Liver (tissue), 9 donors: Measurements from ENCODE around the gene RGS17. TPM values are rescaled to one million over a fixed set of nuclear protein-coding genes. Genes with fewer than 3 reads are reported as not detected.
"Not testable (repeated sequence)": the region's sequence is repeated elsewhere in the genome, so short reads cannot be mapped to it uniquely, and the experiment has no call there.

ENCODE experiments used
- DNase-seq: peaks from one replicate; pipeline ENCODE4 v3.0.0-alpha.2; 2017; ENCODE audit warnings: low spot score
- H3K27ac ChIP-seq, 2 donors: one replicate each; pipeline ENCODE4 v1.7.0; 2013; ENCODE audit warnings: inconsistent platforms in 2 of 2, low read length in 2 of 2, control low read depth in 1 of 2, low read depth in 1 of 2, mild to moderate bottlenecking in 1 of 2
- H3K27me3 ChIP-seq, 4 donors: one replicate each; pipeline versions ENCODE4 v1.6.1 to v1.7.0; 2013; ENCODE audit warnings: low read length in 3 of 4, inconsistent platforms in 1 of 4, mild to moderate bottlenecking in 1 of 4, moderate library complexity in 1 of 4; ENCODE audit not compliant: control insufficient read depth in 4 of 4, insufficient read depth in 4 of 4
- H3K36me3 ChIP-seq, 4 donors: one replicate each; pipeline versions ENCODE4 v1.6.1 to v1.7.0; 2013; ENCODE audit warnings: low read length in 3 of 4, mild to moderate bottlenecking in 3 of 4, low read depth in 1 of 4, moderate library complexity in 1 of 4; ENCODE audit not compliant: control insufficient read depth in 4 of 4, insufficient read depth in 3 of 4
- H3K4me1 ChIP-seq, 4 donors: one replicate each; pipeline versions ENCODE4 v1.6.1 to v1.7.0; 2013; ENCODE audit warnings: low read length in 3 of 4, mild to moderate bottlenecking in 3 of 4, moderate library complexity in 1 of 4; ENCODE audit not compliant: control insufficient read depth in 4 of 4, insufficient read depth in 4 of 4
- H3K4me3 ChIP-seq, 3 donors: one replicate each; pipeline versions ENCODE4 v1.6.1 to v1.7.0; 2013; ENCODE audit warnings: low read length in 3 of 3, control low read depth in 1 of 3, low read depth in 1 of 3, mild to moderate bottlenecking in 1 of 3
- H3K9ac ChIP-seq, 2 donors: one replicate each; pipeline ENCODE4 v1.7.0; 2013; ENCODE audit warnings: low read length in 2 of 2, mild to moderate bottlenecking in 2 of 2, moderate library complexity in 2 of 2, control low read depth in 1 of 2, low read depth in 1 of 2
- H3K9me3 ChIP-seq, 4 donors: one replicate each; pipeline versions ENCODE4 v1.6.1 to v1.7.0; 2013; ENCODE audit warnings: low read length in 3 of 4; ENCODE audit not compliant: control insufficient read depth in 4 of 4
- ATF3 ChIP-seq: IDR thresholded peaks from 2 replicates; pipeline ENCODE4 v1.6.1; 2016; ENCODE audit warnings: antibody characterized with exemption
- CTCF ChIP-seq: fragments of 150-350 bp; IDR thresholded peaks from 2 replicates; pipeline ENCODE4 v1.5.1; 2017; ENCODE audit warnings: improper control_type of control experiment, low read depth, low read length; ENCODE audit not compliant: missing input control
- EGR1 ChIP-seq, 2 donors: IDR thresholded peaks; 2 replicates each; pipeline ENCODE4 v1.6.1; 2016 to 2018; ENCODE audit warnings: antibody characterized with exemption in 2 of 2, low read depth in 2 of 2
- FOXA1 ChIP-seq: IDR thresholded peaks from 2 replicates; pipeline ENCODE4 v1.6.1; 2016; ENCODE audit warnings: antibody characterized with exemption
- HNF4A ChIP-seq, 2 donors: conservative IDR thresholded peaks; 2 replicates each; pipeline ENCODE4 v1.6.1; 2016; ENCODE audit warnings: antibody characterized with exemption in 2 of 2, mild to moderate bottlenecking in 2 of 2
- JUND ChIP-seq, 2 donors: IDR thresholded peaks; 2 replicates each; pipeline ENCODE4 v1.6.1; 2016; ENCODE audit warnings: antibody characterized with exemption in 2 of 2
- MAX ChIP-seq: IDR thresholded peaks from 2 replicates; pipeline ENCODE4 v1.6.1; 2016; ENCODE audit warnings: antibody characterized with exemption
- NR2F2 ChIP-seq: IDR thresholded peaks from 2 replicates; pipeline ENCODE4 v1.6.1; 2016; ENCODE audit warnings: antibody characterized with exemption
- RAD21 ChIP-seq, 2 donors: IDR thresholded peaks; 2 replicates each; pipeline ENCODE4 v1.6.1; 2016; ENCODE audit warnings: antibody characterized with exemption in 2 of 2, mild to moderate bottlenecking in 2 of 2
- RXRA ChIP-seq, 2 donors: IDR thresholded peaks; 2 replicates each; pipeline ENCODE4 v1.6.1; 2017 to 2018; ENCODE audit warnings: antibody characterized with exemption in 2 of 2, mild to moderate bottlenecking in 1 of 2
- SP1 ChIP-seq: IDR thresholded peaks from 2 replicates; pipeline ENCODE4 v1.6.1; 2018; ENCODE audit warnings: antibody characterized with exemption, mild to moderate bottlenecking
- WGBS: extraction: QIAGEN DNeasy Blood & Tissue Kit; methylation state at CpG from one replicate; pipeline ENCODE4 v1.1.7; 2013; 5-methylcytosine and 5-hydroxymethylcytosine counted together
- polyA plus RNA-seq, 2 donors: library from polyadenylated mRNA; stranded (reverse) in 1 of 2; unstranded in 1 of 2; fragments of 200-250 nt in 1 of 2; fragments of >200 nt in 1 of 2; fragmentation: Nextera tagmentation in 1 of 2; extraction: Ambion mirVana in 1 of 2; gene quantifications; one replicate each; pipeline versions ENCODE4 v1.2.1 to v1.2.3, GENCODE V29; 2013 to 2015
- total RNA-seq, 2 donors: library from RNA; depleted of rRNA; stranded (reverse); fragments of >200 nt; gene quantifications; one replicate each; pipeline ENCODE4 v1.2.3, GENCODE V29; 2014
- TF ChIP-seq, protein P1 (sequence below): IDR thresholded peaks from 2 replicates; pipeline ENCODE4 v1.6.1; 2016; ENCODE audit warnings: antibody characterized with exemption, mild to moderate bottlenecking
- TF ChIP-seq, protein P2 (sequence below): IDR thresholded peaks from 2 replicates; pipeline ENCODE4 v1.6.1; 2016; ENCODE audit warnings: antibody characterized with exemption
- donor health status: healthy.
- donor health status: healthy.
- donor health status: healthy.
- donor health status: healthy.
- donor health status: healthy.

RGS17 gene
- total and polyA plus RNA-seq, 4 donors = under 0.01 to 0.09 (median 0.03) TPM

GRCh38 chr6:153135681-153136080, 4.6 kb upstream of the RGS17 start:
- Histone ChIP-seq H3K9me3 (no peaks in the 10 kb centered on the region), H3K36me3 (no peaks in the 10 kb centered on the region), H3K4me3 (no peak overlapping the region), H3K4me1 (peaks cover 2 to 5% (median 3%) of the 10 kb centered on the region in 4 donors), H3K27me3 (no peaks in the 10 kb centered on the region), H3K27ac (no peak overlapping the region), H3K9ac (no peak overlapping the region)
- no peak for DNase-seq
- TF ChIP-seq NR2F2 (no peak), MAX (no peak), JUND (IDR thresholded peaks at IDR 0.05) (no peak), RXRA (IDR thresholded peaks at IDR 0.05) (no peak), CTCF (no peak), HNF4A (conservative IDR thresholded peaks at IDR 0.05) (no peak), RAD21 (IDR thresholded peaks at IDR 0.05) (no peak), ATF3 (no peak), EGR1 (IDR thresholded peaks at IDR 0.05; ENCODE audit: low read depth in 2 of 2) (no peak), FOXA1 (no peak), SP1 (no peak)
- TF ChIP-seq, protein P1, sequence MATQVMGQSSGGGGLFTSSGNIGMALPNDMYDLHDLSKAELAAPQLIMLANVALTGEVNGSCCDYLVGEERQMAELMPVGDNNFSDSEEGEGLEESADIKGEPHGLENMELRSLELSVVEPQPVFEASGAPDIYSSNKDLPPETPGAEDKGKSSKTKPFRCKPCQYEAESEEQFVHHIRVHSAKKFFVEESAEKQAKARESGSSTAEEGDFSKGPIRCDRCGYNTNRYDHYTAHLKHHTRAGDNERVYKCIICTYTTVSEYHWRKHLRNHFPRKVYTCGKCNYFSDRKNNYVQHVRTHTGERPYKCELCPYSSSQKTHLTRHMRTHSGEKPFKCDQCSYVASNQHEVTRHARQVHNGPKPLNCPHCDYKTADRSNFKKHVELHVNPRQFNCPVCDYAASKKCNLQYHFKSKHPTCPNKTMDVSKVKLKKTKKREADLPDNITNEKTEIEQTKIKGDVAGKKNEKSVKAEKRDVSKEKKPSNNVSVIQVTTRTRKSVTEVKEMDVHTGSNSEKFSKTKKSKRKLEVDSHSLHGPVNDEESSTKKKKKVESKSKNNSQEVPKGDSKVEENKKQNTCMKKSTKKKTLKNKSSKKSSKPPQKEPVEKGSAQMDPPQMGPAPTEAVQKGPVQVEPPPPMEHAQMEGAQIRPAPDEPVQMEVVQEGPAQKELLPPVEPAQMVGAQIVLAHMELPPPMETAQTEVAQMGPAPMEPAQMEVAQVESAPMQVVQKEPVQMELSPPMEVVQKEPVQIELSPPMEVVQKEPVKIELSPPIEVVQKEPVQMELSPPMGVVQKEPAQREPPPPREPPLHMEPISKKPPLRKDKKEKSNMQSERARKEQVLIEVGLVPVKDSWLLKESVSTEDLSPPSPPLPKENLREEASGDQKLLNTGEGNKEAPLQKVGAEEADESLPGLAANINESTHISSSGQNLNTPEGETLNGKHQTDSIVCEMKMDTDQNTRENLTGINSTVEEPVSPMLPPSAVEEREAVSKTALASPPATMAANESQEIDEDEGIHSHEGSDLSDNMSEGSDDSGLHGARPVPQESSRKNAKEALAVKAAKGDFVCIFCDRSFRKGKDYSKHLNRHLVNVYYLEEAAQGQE = no peak
- TF ChIP-seq, protein P2, sequence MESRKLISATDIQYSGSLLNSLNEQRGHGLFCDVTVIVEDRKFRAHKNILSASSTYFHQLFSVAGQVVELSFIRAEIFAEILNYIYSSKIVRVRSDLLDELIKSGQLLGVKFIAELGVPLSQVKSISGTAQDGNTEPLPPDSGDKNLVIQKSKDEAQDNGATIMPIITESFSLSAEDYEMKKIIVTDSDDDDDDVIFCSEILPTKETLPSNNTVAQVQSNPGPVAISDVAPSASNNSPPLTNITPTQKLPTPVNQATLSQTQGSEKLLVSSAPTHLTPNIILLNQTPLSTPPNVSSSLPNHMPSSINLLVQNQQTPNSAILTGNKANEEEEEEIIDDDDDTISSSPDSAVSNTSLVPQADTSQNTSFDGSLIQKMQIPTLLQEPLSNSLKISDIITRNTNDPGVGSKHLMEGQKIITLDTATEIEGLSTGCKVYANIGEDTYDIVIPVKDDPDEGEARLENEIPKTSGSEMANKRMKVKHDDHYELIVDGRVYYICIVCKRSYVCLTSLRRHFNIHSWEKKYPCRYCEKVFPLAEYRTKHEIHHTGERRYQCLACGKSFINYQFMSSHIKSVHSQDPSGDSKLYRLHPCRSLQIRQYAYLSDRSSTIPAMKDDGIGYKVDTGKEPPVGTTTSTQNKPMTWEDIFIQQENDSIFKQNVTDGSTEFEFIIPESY = no peak
- 55% methylated on average over 2 of the region's 2 CpGs for WGBS

DNA sequence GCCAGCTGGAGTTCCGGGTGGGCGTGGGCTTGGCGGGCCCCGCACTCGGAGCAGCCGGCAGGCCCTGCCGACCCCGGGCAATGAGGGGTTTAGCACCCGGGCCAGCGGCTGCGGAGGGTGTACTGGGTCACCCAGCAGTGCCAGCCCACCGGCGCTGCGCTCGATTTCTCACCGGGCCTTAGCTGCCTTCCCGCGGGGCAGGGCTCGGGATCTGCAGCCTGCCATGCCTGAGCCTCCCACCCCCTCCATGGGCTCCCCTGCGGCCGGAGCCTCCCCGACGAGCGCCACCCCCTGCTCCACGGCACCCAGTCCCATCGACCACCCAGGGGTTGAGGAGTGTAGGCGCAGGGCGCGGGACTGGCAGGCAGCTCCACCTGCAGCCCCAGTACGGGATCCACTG, 2.6 kb upstream of the RGS17 start:
- H3K9ac ChIP-seq, H3K27me3 ChIP-seq, H3K36me3 ChIP-seq, H3K27ac ChIP-seq, H3K4me3 ChIP-seq, H3K9me3 ChIP-seq, DNase-seq: not testable (repeated sequence)
- H3K4me1 ChIP-seq = peaks cover 8 to 15% (median 14%) of the 10 kb centered on the region in 4 donors
- WGBS = 95% methylated on average over 30 of the region's 30 CpGs
